Ovary (tissue), 3 donors: Measurements from ENCODE around the gene AFF2.

Experiments used
- CTCF ChIP-seq, 3 donors: fragments of 450-650 bp in 2 of 3; fragments of 200-600 bp in 1 of 3; IDR thresholded peaks; one replicate each; pipeline versions ENCODE4 v1.5.1 to v1.8.0; 2016 to 2022; ENCODE audit warnings: antibody characterized with exemption in 3 of 3, mild to moderate bottlenecking in 1 of 3
- POLR2A ChIP-seq: fragments of 450-650 bp; IDR thresholded peaks from one replicate; pipeline ENCODE4 v1.6.1; 2017; ENCODE audit warnings: antibody characterized with exemption, mild to moderate bottlenecking, moderate library complexity
- donor health status: DM: no; HTN: no; CAD: no.

DNA sequence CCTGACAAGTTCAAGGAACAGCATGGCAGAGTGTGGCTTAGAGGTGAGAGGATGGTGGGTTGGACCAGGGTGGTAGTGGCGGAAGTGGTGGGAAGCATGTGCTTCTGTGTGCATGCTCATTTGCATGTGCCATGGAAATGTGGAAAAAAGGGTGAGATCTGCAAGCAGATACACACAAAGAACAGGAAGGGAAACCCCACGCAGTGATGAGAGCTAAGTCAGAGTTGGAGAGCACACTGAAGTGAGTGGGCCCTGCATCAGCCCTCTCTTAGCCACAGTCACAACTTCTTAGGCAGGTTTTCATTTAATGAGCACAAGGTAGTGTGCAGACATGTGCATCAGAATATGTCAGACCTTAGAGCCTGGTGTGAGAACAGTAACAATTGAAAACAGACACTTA, 483.8 kb downstream of the AFF2 start:
- TF ChIP-seq CTCF (IDR thresholded peaks at IDR 0.05) (no peak), POLR2A (no peak)
